ENCODE results near the gene GRB10. TPM values are rescaled to one million over a fixed set of nuclear protein-coding genes. Genes with fewer than 3 reads are reported as not detected.
A peak's percentile ranks its signal among the peaks of the same experiment; 100 is the strongest.

Gene GRB10
- total and polyA plus RNA-seq, 3 experiments from 2014 or later: 0.20 to 0.49 (median 0.20) TPM

DNA sequence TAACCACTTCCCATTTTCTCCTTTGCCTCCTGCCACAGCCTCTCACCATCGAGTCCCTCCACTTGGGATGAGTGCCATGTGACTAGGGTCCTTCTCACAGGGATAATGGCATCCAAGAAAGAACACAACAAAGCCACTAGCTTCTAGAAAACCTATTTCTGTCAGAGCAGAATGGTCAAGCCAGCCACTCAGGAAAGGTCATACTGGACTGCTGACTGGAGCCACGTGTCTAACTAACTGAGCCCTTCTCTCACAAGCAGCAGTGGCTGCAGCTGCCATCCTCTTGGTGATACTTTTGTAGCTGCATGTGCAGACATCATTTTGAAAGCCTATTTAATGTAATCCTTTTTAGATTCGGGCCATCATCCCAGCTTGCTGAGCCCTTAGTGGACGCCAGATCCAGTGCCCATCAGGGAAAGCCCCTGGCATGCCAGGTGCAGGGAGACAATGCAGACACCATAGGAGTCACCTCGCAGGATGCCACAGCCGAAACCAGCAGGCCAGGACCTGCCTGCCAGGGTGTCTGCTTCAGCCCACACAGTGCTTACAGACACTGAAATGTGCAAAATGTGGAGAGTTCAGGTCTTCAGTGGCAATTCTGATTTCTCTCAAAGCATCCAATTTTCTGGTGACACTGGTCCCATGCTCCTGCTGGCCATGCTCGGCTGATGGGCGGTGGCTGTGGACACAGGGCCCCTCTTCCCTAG lies 119.1 kb downstream of the GRB10 start:
- POLR2A ChIA-PET: interaction anchor here (0.7 kb wide), 1 partner anchor 53 kb away, joined by 4 read pairs; no protein-coding TSS in a partner anchor
- H3K4me1 Mint-ChIP-seq: peaks cover 56 to 61% (median 58%) of the 10 kb centered on the region in 3 donors
- peak overlapping the region in 7 of 8 donors; percentile 13 to 86 (median 67) for H3K27ac Mint-ChIP-seq

GRCh38 chr7:50662996-50663395 lies 119.7 kb downstream of the GRB10 start:
- ChIA-PET POLR2A (no interaction called here), CTCF (interaction anchor here (0.8 to 3.3 kb wide), 5 partner anchors 9 to 195 kb away, joined by 3 to 11 read pairs (median 8); no protein-coding TSS in a partner anchor)
- no peaks in the 10 kb centered on the region for H3K27me3 ChIP-seq (ENCODE audit: insufficient read depth, low read length, poor library complexity, severe bottlenecking)
- H3K36me3 Mint-ChIP-seq: no peaks in the 10 kb centered on the region
- no peaks in the 10 kb centered on the region for H3K27me3 Mint-ChIP-seq
- H3K4me1 Mint-ChIP-seq: peaks cover 56 to 61% (median 58%) of the 10 kb centered on the region in 3 donors
- H3K4me3 ChIP-seq (ENCODE audit: low read length): no peak overlapping the region
- H3K9me3 ChIP-seq (ENCODE audit: low read length): no peaks in the 10 kb centered on the region
- H3K27ac ChIP-seq (ENCODE audit: low read depth, low read length): no peak overlapping the region
- peak overlapping the region; percentile 28 to 96 (median 72) for H3K27ac Mint-ChIP-seq
- no peaks in the 10 kb centered on the region for H3K9me3 Mint-ChIP-seq
- H3K36me3 ChIP-seq (ENCODE audit: insufficient read depth, low read length): no peaks in the 10 kb centered on the region
- peak overlapping the region in 6 of 7 donors; percentile 31 to 93 (median 89) for H3K4me3 Mint-ChIP-seq
- H3K4me1 ChIP-seq (ENCODE audit: insufficient read depth, low read length): peaks cover 57% of the 10 kb centered on the region
- no peak for DNase-seq

More for the DNA sequence above, 119.1 kb downstream of the GRB10 start:
- Histone ChIP-seq H3K36me3 (ENCODE audit: insufficient read depth, low read length) (no peaks in the 10 kb centered on the region), H3K4me3 (ENCODE audit: low read length) (no peak overlapping the region), H3K9me3 (ENCODE audit: low read length) (no peaks in the 10 kb centered on the region), H3K4me1 (ENCODE audit: insufficient read depth, low read length) (peaks cover 57% of the 10 kb centered on the region), H3K27me3 (ENCODE audit: insufficient read depth, low read length, poor library complexity, severe bottlenecking) (no peaks in the 10 kb centered on the region), H3K27ac (ENCODE audit: low read depth, low read length) (no peak overlapping the region)
- CTCF ChIA-PET: interaction anchor here (1.8 to 3.3 kb wide), 3 partner anchors 9 to 30 kb away, joined by 8 to 11 read pairs (median 8); no protein-coding TSS in a partner anchor
- H3K9me3 Mint-ChIP-seq: no peaks in the 10 kb centered on the region
- peak overlapping the region in 2 of 7 donors; percentile 15 to 31 for H3K4me3 Mint-ChIP-seq
- no peaks in the 10 kb centered on the region for H3K27me3 Mint-ChIP-seq
- DNase-seq: no peak
- H3K36me3 Mint-ChIP-seq: no peaks in the 10 kb centered on the region

DNA sequence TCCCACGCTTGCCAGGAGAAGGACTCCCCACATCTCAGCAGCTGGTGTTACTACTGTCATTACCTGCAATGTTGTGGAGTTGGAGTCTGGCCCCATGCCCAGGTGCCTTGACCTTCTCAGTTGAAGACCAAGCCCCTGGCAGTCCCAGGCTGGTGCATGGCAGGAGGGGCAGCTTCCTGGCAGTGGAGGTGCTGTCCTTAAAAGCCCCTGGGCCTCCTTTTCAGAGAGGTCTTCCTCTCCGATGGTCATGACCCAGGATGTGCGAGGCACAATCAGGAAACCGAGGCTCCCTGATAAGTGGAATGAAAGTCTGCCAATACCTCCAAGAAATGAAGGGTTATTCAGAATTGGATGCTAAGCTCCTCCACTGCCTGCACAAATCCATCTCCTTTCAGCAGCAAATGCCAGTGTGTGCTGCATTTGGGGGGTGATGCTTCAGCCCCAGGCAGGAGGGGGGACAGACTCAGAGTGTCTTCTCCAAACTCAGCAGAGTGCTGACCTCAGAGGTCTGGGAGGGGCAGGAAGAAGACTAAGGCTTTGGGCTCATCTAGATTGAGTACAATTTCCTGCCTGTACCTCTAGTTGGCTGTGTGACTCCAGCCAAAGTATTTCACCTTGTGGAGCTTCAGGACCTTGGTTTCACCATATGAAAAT lies 120.5 kb downstream of the GRB10 start:
- H3K27ac Mint-ChIP-seq: peak overlapping the region; percentile 67 to 96 (median 93)
- H3K27me3 ChIP-seq (ENCODE audit: insufficient read depth, low read length, poor library complexity, severe bottlenecking): no peaks in the 10 kb centered on the region
- CTCF ChIA-PET: interaction anchor here (0.8 to 3.3 kb wide), 9 partner anchors 10 to 569 kb away, joined by 3 to 11 read pairs (median 4); partner anchors contain the start of gene ZPBP
- peak overlapping the region; percentile 51 to 96 (median 89) for H3K4me3 Mint-ChIP-seq
- H3K27ac ChIP-seq (ENCODE audit: low read depth, low read length): no peak overlapping the region
- H3K9me3 Mint-ChIP-seq: no peaks in the 10 kb centered on the region
- peak in 2 of 5 donors; percentile 28 to 32 for DNase-seq
- H3K9me3 ChIP-seq (ENCODE audit: low read length): no peaks in the 10 kb centered on the region
- H3K4me1 Mint-ChIP-seq: peaks cover 56 to 61% (median 58%) of the 10 kb centered on the region in 3 donors
- H3K4me1 ChIP-seq (ENCODE audit: insufficient read depth, low read length): peaks cover 57% of the 10 kb centered on the region
- H3K4me3 ChIP-seq (ENCODE audit: low read length): peak overlapping the region; percentile 46
- H3K36me3 Mint-ChIP-seq: no peaks in the 10 kb centered on the region
- POLR2A ChIA-PET: no interaction called here
- H3K36me3 ChIP-seq (ENCODE audit: insufficient read depth, low read length): no peaks in the 10 kb centered on the region
- H3K27me3 Mint-ChIP-seq: no peaks in the 10 kb centered on the region

DNA sequence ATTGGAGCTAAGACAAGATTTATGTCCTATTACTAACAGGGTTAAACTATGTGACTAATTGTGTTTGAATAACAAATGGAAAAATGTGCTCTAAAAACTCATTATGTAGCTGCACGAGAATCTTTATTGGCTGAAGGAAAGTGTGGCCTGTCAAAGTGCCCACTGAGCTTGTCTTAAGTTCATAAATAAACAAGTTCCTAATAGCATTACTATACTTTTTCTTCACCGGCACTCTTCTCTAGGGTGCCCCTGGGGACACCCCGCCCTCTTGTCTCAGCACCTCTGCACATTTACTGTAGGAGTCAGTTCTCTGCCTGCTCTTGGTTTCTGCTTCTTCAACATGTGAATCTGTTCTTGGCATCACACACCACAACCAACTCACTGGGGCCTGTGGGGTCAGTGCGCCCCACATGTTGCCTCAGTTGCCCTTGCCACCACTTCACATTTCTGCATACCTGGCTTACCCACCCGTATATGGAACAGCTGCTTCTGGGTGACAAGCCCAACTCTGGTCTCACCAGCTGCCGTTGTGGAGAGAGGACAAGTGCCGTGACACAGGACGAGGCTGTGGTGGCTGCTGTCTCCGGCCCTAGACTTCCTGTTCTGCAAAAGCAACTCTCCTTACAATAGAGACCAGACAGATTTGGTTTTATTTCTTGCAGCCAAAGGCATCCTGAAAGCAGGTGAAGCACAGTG lies 121.2 kb downstream of the GRB10 start:
- ChIA-PET POLR2A (no interaction called here), CTCF (interaction anchor here (0.9 to 3.3 kb wide), 8 partner anchors 11 to 569 kb away, joined by 3 to 11 read pairs (median 4); partner anchors contain the start of gene ZPBP)
- H3K27me3 Mint-ChIP-seq: no peaks in the 10 kb centered on the region
- H3K27ac Mint-ChIP-seq: peak overlapping the region; percentile 67 to 96 (median 93)
- no peaks in the 10 kb centered on the region for H3K36me3 ChIP-seq (ENCODE audit: insufficient read depth, low read length)
- H3K4me1 Mint-ChIP-seq: peaks cover 57 to 61% (median 58%) of the 10 kb centered on the region in 3 donors
- no peaks in the 10 kb centered on the region for H3K27me3 ChIP-seq (ENCODE audit: insufficient read depth, low read length, poor library complexity, severe bottlenecking)
- no peak overlapping the region for H3K27ac ChIP-seq (ENCODE audit: low read depth, low read length)
- no peaks in the 10 kb centered on the region for H3K36me3 Mint-ChIP-seq
- no peaks in the 10 kb centered on the region for H3K9me3 Mint-ChIP-seq
- H3K4me3 ChIP-seq (ENCODE audit: low read length): peak overlapping the region; percentile 46
- peak overlapping the region; percentile 51 to 96 (median 89) for H3K4me3 Mint-ChIP-seq
- H3K9me3 ChIP-seq (ENCODE audit: low read length): no peaks in the 10 kb centered on the region
- peaks cover 57% of the 10 kb centered on the region for H3K4me1 ChIP-seq (ENCODE audit: insufficient read depth, low read length)
- peak in 1 of 5 donors; percentile 21 for DNase-seq

- H3K27ac Mint-ChIP-seq: peak overlapping the region in 7 of 8 donors; percentile 28 to 98 (median 94)
- Histone ChIP-seq H3K27ac (ENCODE audit: low read depth, low read length) (no peak overlapping the region), H3K36me3 (ENCODE audit: insufficient read depth, low read length) (no peaks in the 10 kb centered on the region), H3K4me1 (ENCODE audit: insufficient read depth, low read length) (peaks cover 57% of the 10 kb centered on the region), H3K4me3 (ENCODE audit: low read length) (peak overlapping the region; percentile 46), H3K9me3 (ENCODE audit: low read length) (no peaks in the 10 kb centered on the region), H3K27me3 (ENCODE audit: insufficient read depth, low read length, poor library complexity, severe bottlenecking) (no peaks in the 10 kb centered on the region)
- peak overlapping the region; percentile 51 to 96 (median 89) for H3K4me3 Mint-ChIP-seq
- H3K4me1 Mint-ChIP-seq: peaks cover 57 to 61% (median 58%) of the 10 kb centered on the region in 3 donors
- no peaks in the 10 kb centered on the region for H3K9me3 Mint-ChIP-seq
- no peaks in the 10 kb centered on the region for H3K27me3 Mint-ChIP-seq
- ChIA-PET CTCF (interaction anchor here (1.3 to 3.3 kb wide), 3 partner anchors 11 to 568 kb away, joined by 4 to 11 read pairs (median 5); partner anchors contain the start of gene ZPBP), POLR2A (no interaction called here)
- no peaks in the 10 kb centered on the region for H3K36me3 Mint-ChIP-seq
- no peak for DNase-seq
Observed at GRCh38 chr7:50660830-50661175, 121.9 kb downstream of the GRB10 start.

GRCh38 chr7:50660040-50660829 lies 122.5 kb downstream of the GRB10 start:
- H3K9me3 ChIP-seq (ENCODE audit: low read length): no peaks in the 10 kb centered on the region
- peak; percentile 35 to 76 (median 59) for DNase-seq
- H3K36me3 Mint-ChIP-seq: peaks cover 0 to 1% (median 0%) of the 10 kb centered on the region in 3 donors
- peak overlapping the region; percentile 67 to 98 (median 94) for H3K27ac Mint-ChIP-seq
- no peak overlapping the region for H3K27ac ChIP-seq (ENCODE audit: low read depth, low read length)
- H3K4me3 Mint-ChIP-seq: peak overlapping the region; percentile 40 to 96 (median 89)
- H3K36me3 ChIP-seq (ENCODE audit: insufficient read depth, low read length): no peaks in the 10 kb centered on the region
- peaks cover 57% of the 10 kb centered on the region for H3K4me1 ChIP-seq (ENCODE audit: insufficient read depth, low read length)
- no peaks in the 10 kb centered on the region for H3K27me3 ChIP-seq (ENCODE audit: insufficient read depth, low read length, poor library complexity, severe bottlenecking)
- peaks cover 57 to 59% (median 58%) of the 10 kb centered on the region in 3 donors for H3K4me1 Mint-ChIP-seq
- ChIA-PET POLR2A (interaction anchor here (0.5 to 0.6 kb wide), 2 partner anchors 42 to 52 kb away, joined by 3 read pairs; no protein-coding TSS in a partner anchor), CTCF (interaction anchor here (1.4 kb wide), 1 partner anchor 14 kb away, joined by 4 read pairs; no protein-coding TSS in a partner anchor)
- no peaks in the 10 kb centered on the region for H3K27me3 Mint-ChIP-seq
- H3K4me3 ChIP-seq (ENCODE audit: low read length): peak overlapping the region; percentile 46
- no peaks in the 10 kb centered on the region for H3K9me3 Mint-ChIP-seq

Data from CD8-positive, alpha-beta memory T cell (primary cell).